Brain microvascular endothelial cell (primary cell): ENCODE measurements around the gene CDH4.

Experiments
- DNase-seq: peaks from one replicate; pipeline ENCODE4 v3.0.0-alpha.2; 2020
- H3K27ac ChIP-seq: fragments of 250-450 bp; sonication (Bioruptor Pico); 2 replicates; pipeline ENCODE4 v1.5.1; 2020; ENCODE audit warnings: mild to moderate bottlenecking, moderate library complexity
- H3K27me3 ChIP-seq: fragments of 250-450 bp; sonication (Bioruptor Pico); replicated peaks from 2 replicates; pipeline ENCODE4 v1.5.1; 2020; ENCODE audit warnings: mild to moderate bottlenecking
- H3K36me3 ChIP-seq: fragments of 250-450 bp; sonication (Bioruptor Pico); replicated peaks from 2 replicates; pipeline ENCODE4 v1.5.1; 2020; ENCODE audit warnings: mild to moderate bottlenecking
- H3K4me3 ChIP-seq: 2 replicates; pipeline ENCODE4 v1.5.1; 2011; ENCODE audit warnings: low read depth, mild to moderate bottlenecking, control low read depth, low read length, moderate library complexity
- CTCF ChIP-seq: IDR thresholded peaks from 2 replicates; pipeline ENCODE4 v1.5.1; 2011; ENCODE audit warnings: low read depth, mild to moderate bottlenecking, moderate library complexity, low read length, control low read depth, inconsistent platforms; ENCODE audit errors: missing control alignments
- in situ Hi-C: cut with HindIII; loops from 2 replicates; pipeline ENCODE4 v1.10.0; 2017; ENCODE audit warnings: low sequenced_read_pairs, low pct_ligation_motif_present

Gene CDH4

GRCh38 chr20:61354501-61354900, 102.4 kb downstream of the CDH4 start:
- in situ Hi-C loops: no loop called here
- Histone ChIP-seq H3K27ac (no peak overlapping the region), H3K36me3 (no peaks in the 10 kb centered on the region), H3K27me3 (no peaks in the 10 kb centered on the region), H3K4me3 (no peak overlapping the region)
- TF ChIP-seq CTCF: no peak
- DNase-seq: no peak

- Histone ChIP-seq H3K36me3 (no peaks in the 10 kb centered on the region), H3K4me3 (no peak overlapping the region), H3K27ac (no peak overlapping the region), H3K27me3 (no peaks in the 10 kb centered on the region)
- in situ Hi-C loops: no loop called here
- no peak for DNase-seq
- no peak for TF ChIP-seq CTCF
Observed at GRCh38 chr20:61354901-61355495, 102.9 kb downstream of the CDH4 start.

GRCh38 chr20:61355585-61355984, 103.5 kb downstream of the CDH4 start:
- no peak for DNase-seq
- Histone ChIP-seq H3K36me3 (no peaks in the 10 kb centered on the region), H3K27me3 (no peaks in the 10 kb centered on the region), H3K4me3 (no peak overlapping the region), H3K27ac (no peak overlapping the region)
- in situ Hi-C loops: no loop called here
- no peak for TF ChIP-seq CTCF

GRCh38 chr20:61356196-61356595, 104.1 kb downstream of the CDH4 start:
- in situ Hi-C loops: no loop called here
- no peak for TF ChIP-seq CTCF
- H3K27me3 ChIP-seq: no peaks in the 10 kb centered on the region
- no peak for DNase-seq
- no peak overlapping the region for H3K4me3 ChIP-seq
- H3K27ac ChIP-seq: no peak overlapping the region
- no peaks in the 10 kb centered on the region for H3K36me3 ChIP-seq

GRCh38 chr20:61357119-61357518, 105.1 kb downstream of the CDH4 start:
- H3K27me3 ChIP-seq: no peaks in the 10 kb centered on the region
- H3K36me3 ChIP-seq: no peaks in the 10 kb centered on the region
- TF ChIP-seq CTCF: no peak
- no peak overlapping the region for H3K4me3 ChIP-seq
- in situ Hi-C loops: no loop called here
- no peak for DNase-seq
- no peak overlapping the region for H3K27ac ChIP-seq

- Histone ChIP-seq H3K36me3 (no peaks in the 10 kb centered on the region), H3K27me3 (no peaks in the 10 kb centered on the region), H3K27ac (no peak overlapping the region), H3K4me3 (no peak overlapping the region)
- in situ Hi-C loops: no loop called here
- no peak for TF ChIP-seq CTCF
- DNase-seq: no peak
Observed at GRCh38 chr20:61359254-61359653, 107.2 kb downstream of the CDH4 start.
